Suprapubic skin (tissue), 4 donors: ENCODE results near the gene LPP.

Source experiments
- CTCF ChIP-seq, 2 donors: fragments of 200-600 bp in 1 of 2; fragments of 450-650 bp in 1 of 2; sonication (generic) in 1 of 2; IDR thresholded peaks; one replicate each; pipeline ENCODE4 v1.5.1; 2016 to 2019; ENCODE audit warnings: antibody characterized with exemption in 2 of 2, mild to moderate bottlenecking in 1 of 2, moderate library complexity in 1 of 2
- POLR2A ChIP-seq, 2 donors: fragments of 450-650 bp; IDR thresholded peaks; one replicate each; pipeline ENCODE4 v1.6.1; 2017; ENCODE audit warnings: antibody characterized with exemption in 2 of 2, mild to moderate bottlenecking in 2 of 2, moderate library complexity in 2 of 2
- POLR2AphosphoS5 ChIP-seq, 3 donors: sonication (generic); formaldehyde crosslinking; IDR thresholded peaks; one replicate each; pipeline ENCODE4 v1.6.1; 2017; ENCODE audit warnings: antibody characterized with exemption in 3 of 3

DNA sequence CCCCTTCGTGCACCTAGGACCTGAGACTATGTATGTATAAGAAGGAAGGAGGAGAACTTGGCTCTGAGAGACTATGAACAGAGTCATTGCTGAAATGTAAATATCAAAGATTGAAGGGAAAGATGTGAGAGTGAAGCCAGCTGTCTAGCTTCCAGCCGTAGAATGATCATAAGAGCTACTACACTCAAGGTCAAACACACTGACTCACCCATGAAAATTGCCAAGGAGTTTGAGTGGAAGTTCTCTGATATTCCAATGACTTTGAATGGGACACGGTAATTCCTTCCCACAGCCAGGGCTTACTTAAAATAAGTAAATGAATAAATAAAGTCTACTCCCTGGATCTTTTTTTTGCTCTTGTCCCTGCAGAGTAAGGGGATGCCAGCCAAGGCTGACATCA lies 618.9 kb downstream of the LPP start:
- TF ChIP-seq CTCF (IDR thresholded peaks at IDR 0.05) (no peak), POLR2A (IDR thresholded peaks at IDR 0.05) (no peak), POLR2AphosphoS5 (IDR thresholded peaks at IDR 0.05) (no peak)
